Activated CD8-positive, alpha-beta memory T cell treated with anti-CD3 and anti-CD28 coated beads, Interleukin-2, amount 10 ng/mL, durations not matched to agents 7 days and 5 days (primary cell): ENCODE data around the gene LRRC3. TPM values are rescaled to one million over a fixed set of nuclear protein-coding genes. Genes with fewer than 3 reads are reported as not detected.

Source experiments
- ATAC-seq: fragments of 150-1000 bp; cut with Tn5 transposase; one replicate; pipeline ENCODE4 v1.10.0; 2021; ENCODE audit warnings: moderate library complexity
- CTCF ChIA-PET: fragments of 350-600 bp; sonication (Branson Sonifier 250); formaldehyde crosslinking; loops from one replicate; lab custom pipeline; 2021; ENCODE audit warnings: antibody characterized with exemption; lab: Charles Lee
- DNase-seq: peaks from one replicate; pipeline ENCODE4 v3.0.0-alpha.2; 2020
- H3K27ac Mint-ChIP-seq: one replicate; pipeline ENCODE4 v1.8.0; 2021; ENCODE audit warnings: mild to moderate bottlenecking, mixed read lengths
- H3K27me3 Mint-ChIP-seq: one replicate; pipeline ENCODE4 v1.8.0; 2021; ENCODE audit warnings: mixed read lengths
- H3K36me3 Mint-ChIP-seq: one replicate; pipeline ENCODE4 v1.8.0; 2021; ENCODE audit warnings: mild to moderate bottlenecking, mixed read lengths
- H3K4me1 Mint-ChIP-seq: one replicate; pipeline ENCODE4 v1.8.0; 2021; ENCODE audit warnings: mixed read lengths
- H3K4me3 Mint-ChIP-seq: one replicate; pipeline ENCODE4 v1.8.0; 2021; ENCODE audit warnings: mild to moderate bottlenecking, moderate library complexity, mixed read lengths
- H3K9me3 Mint-ChIP-seq: one replicate; pipeline ENCODE4 v1.8.0; 2022; ENCODE audit warnings: low read depth, mixed read lengths
- total RNA-seq, 2 experiments: library from RNA; stranded (reverse); gene quantifications; one replicate each; pipeline ENCODE4 v1.2.3, GENCODE V29; 2021

Gene LRRC3
- total RNA-seq, 2 experiments from 2014 or later: 2.3 to 3.9 TPM

- H3K27me3 Mint-ChIP-seq: no peaks in the 10 kb centered on the region
- no peaks in the 10 kb centered on the region for H3K9me3 Mint-ChIP-seq
- CTCF ChIA-PET: no interaction called here
- H3K36me3 Mint-ChIP-seq: no peaks in the 10 kb centered on the region
- H3K27ac Mint-ChIP-seq: no peak overlapping the region
- DNase-seq (no peak), ATAC-seq (no peak)
- no peaks in the 10 kb centered on the region for H3K4me1 Mint-ChIP-seq
- no peak overlapping the region for H3K4me3 Mint-ChIP-seq
Measured at GRCh38 chr21:44439211-44439600, 16.1 kb upstream of the LRRC3 start.

- Mint-ChIP-seq H3K27me3 (peaks cover 3% of the 10 kb centered on the region), H3K4me3 (no peak overlapping the region), H3K36me3 (no peaks in the 10 kb centered on the region), H3K4me1 (no peaks in the 10 kb centered on the region), H3K9me3 (no peaks in the 10 kb centered on the region), H3K27ac (no peak overlapping the region)
- CTCF ChIA-PET: no interaction called here
- DNase-seq: no peak
- ATAC-seq: no peak
Measured at GRCh38 chr21:44440241-44441040, 14.9 kb upstream of the LRRC3 start.

- no peak for ATAC-seq
- Mint-ChIP-seq H3K27me3 (peaks cover 3% of the 10 kb centered on the region), H3K27ac (no peak overlapping the region), H3K4me1 (no peaks in the 10 kb centered on the region), H3K4me3 (no peak overlapping the region), H3K36me3 (no peaks in the 10 kb centered on the region), H3K9me3 (no peaks in the 10 kb centered on the region)
- no peak for DNase-seq
- CTCF ChIA-PET: no interaction called here
Measured at GRCh38 chr21:44441041-44441400, 14.3 kb upstream of the LRRC3 start.

- Mint-ChIP-seq H3K4me1 (no peaks in the 10 kb centered on the region), H3K4me3 (no peak overlapping the region), H3K36me3 (no peaks in the 10 kb centered on the region), H3K27ac (no peak overlapping the region), H3K27me3 (peaks cover 3% of the 10 kb centered on the region), H3K9me3 (no peaks in the 10 kb centered on the region)
- CTCF ChIA-PET: no interaction called here
- ATAC-seq (no peak), DNase-seq (no peak)
Measured at GRCh38 chr21:44441581-44442265, 13.6 kb upstream of the LRRC3 start.

GRCh38 chr21:44442266-44443125 lies 12.8 kb upstream of the LRRC3 start:
- CTCF ChIA-PET: no interaction called here
- Mint-ChIP-seq H3K27ac (no peak overlapping the region), H3K27me3 (peaks cover 8% of the 10 kb centered on the region), H3K36me3 (no peaks in the 10 kb centered on the region), H3K9me3 (no peaks in the 10 kb centered on the region), H3K4me3 (no peak overlapping the region), H3K4me1 (no peaks in the 10 kb centered on the region)
- DNase-seq: no peak
- no peak for ATAC-seq

GRCh38 chr21:44443291-44443890 lies 11.9 kb upstream of the LRRC3 start:
- H3K27ac Mint-ChIP-seq: no peak overlapping the region
- H3K27me3 Mint-ChIP-seq: peaks cover 8% of the 10 kb centered on the region
- H3K9me3 Mint-ChIP-seq: no peaks in the 10 kb centered on the region
- no peak overlapping the region for H3K4me3 Mint-ChIP-seq
- no peaks in the 10 kb centered on the region for H3K4me1 Mint-ChIP-seq
- H3K36me3 Mint-ChIP-seq: no peaks in the 10 kb centered on the region
- DNase-seq: no peak
- CTCF ChIA-PET: no interaction called here
- ATAC-seq: no peak

GRCh38 chr21:44443891-44444285 lies 11.4 kb upstream of the LRRC3 start:
- Mint-ChIP-seq H3K27me3 (peaks cover 8% of the 10 kb centered on the region), H3K9me3 (no peaks in the 10 kb centered on the region), H3K36me3 (no peaks in the 10 kb centered on the region), H3K27ac (no peak overlapping the region), H3K4me3 (no peak overlapping the region), H3K4me1 (no peaks in the 10 kb centered on the region)
- ATAC-seq: no peak
- CTCF ChIA-PET: no interaction called here
- DNase-seq: no peak

GRCh38 chr21:44444286-44444931 lies 10.9 kb upstream of the LRRC3 start:
- Mint-ChIP-seq H3K27me3 (peaks cover 12% of the 10 kb centered on the region), H3K27ac (no peak overlapping the region), H3K4me3 (no peak overlapping the region), H3K36me3 (no peaks in the 10 kb centered on the region), H3K9me3 (no peaks in the 10 kb centered on the region), H3K4me1 (no peaks in the 10 kb centered on the region)
- CTCF ChIA-PET: no interaction called here
- DNase-seq (no peak), ATAC-seq (no peak)

- Mint-ChIP-seq H3K4me1 (no peaks in the 10 kb centered on the region), H3K36me3 (no peaks in the 10 kb centered on the region), H3K27ac (no peak overlapping the region), H3K27me3 (peaks cover 13% of the 10 kb centered on the region), H3K4me3 (no peak overlapping the region), H3K9me3 (no peaks in the 10 kb centered on the region)
- CTCF ChIA-PET: no interaction called here
- DNase-seq: no peak
- no peak for ATAC-seq
Measured at GRCh38 chr21:44445145-44445812, 10.0 kb upstream of the LRRC3 start.

- Mint-ChIP-seq H3K4me1 (no peaks in the 10 kb centered on the region), H3K4me3 (no peak overlapping the region), H3K9me3 (no peaks in the 10 kb centered on the region), H3K27ac (no peak overlapping the region), H3K36me3 (no peaks in the 10 kb centered on the region), H3K27me3 (peaks cover 37% of the 10 kb centered on the region)
- CTCF ChIA-PET: interaction anchor here (1.1 kb wide), 1 partner anchor 151 kb away, joined by 3 read pairs; no protein-coding TSS in a partner anchor
- no peak for ATAC-seq
- DNase-seq: no peak
Measured at GRCh38 chr21:44448651-44449131, 6.6 kb upstream of the LRRC3 start.

- no peak for DNase-seq
- Mint-ChIP-seq H3K9me3 (peaks cover 8% of the 10 kb centered on the region), H3K4me3 (no peak overlapping the region), H3K27ac (no peak overlapping the region), H3K4me1 (peaks cover 3% of the 10 kb centered on the region), H3K36me3 (no peaks in the 10 kb centered on the region), H3K27me3 (peaks cover 47% of the 10 kb centered on the region)
- ATAC-seq: no peak
- CTCF ChIA-PET: interaction anchor here (1.1 kb wide), 1 partner anchor 152 kb away, joined by 3 read pairs; no protein-coding TSS in a partner anchor
Measured at GRCh38 chr21:44449473-44450363, 5.6 kb upstream of the LRRC3 start.

GRCh38 chr21:44450402-44450801 lies 4.9 kb upstream of the LRRC3 start:
- Mint-ChIP-seq H3K4me3 (no peak overlapping the region), H3K4me1 (peaks cover 3% of the 10 kb centered on the region), H3K36me3 (no peaks in the 10 kb centered on the region), H3K27ac (no peak overlapping the region), H3K9me3 (peaks cover 8% of the 10 kb centered on the region), H3K27me3 (peaks cover 44% of the 10 kb centered on the region)
- CTCF ChIA-PET: no interaction called here
- DNase-seq (no peak), ATAC-seq (no peak)
